ENCODE measurements around the gene IL17F. TPM values are rescaled to one million over a fixed set of nuclear protein-coding genes. Genes with fewer than 3 reads are reported as not detected.

The IL17F gene
- total RNA-seq, 1 experiment from 2014 or later, result not detected

GRCh38 chr6:52221302-52221701 is 23.0 kb downstream of the IL17F start:
- no peak overlapping the region for H3K27ac Mint-ChIP-seq (ENCODE audit: unreplicated experiment)
- intact Hi-C loops (cut with micrococcal nuclease; ENCODE audit: unreplicated experiment), result no loop called here
- H3K27me3 Mint-ChIP-seq (ENCODE audit: unreplicated experiment), result peaks cover 54% of the 10 kb centered on the region
- no peaks in the 10 kb centered on the region for H3K4me1 Mint-ChIP-seq (ENCODE audit: low read depth, unreplicated experiment)
- TF ChIP-seq CTCF (IDR thresholded peaks at IDR 0.05; ENCODE audit: unreplicated experiment), result no peak
- CTCF ChIA-PET, result no interaction called here
- no peaks in the 10 kb centered on the region for H3K36me3 Mint-ChIP-seq (ENCODE audit: insufficient read depth, unreplicated experiment)
- BruUV-seq (replicated peaks), result no TSS peak
- no peak overlapping the region for H3K4me3 Mint-ChIP-seq (ENCODE audit: low read depth, unreplicated experiment)
- no peaks in the 10 kb centered on the region for H3K9me3 Mint-ChIP-seq (ENCODE audit: low read depth, unreplicated experiment)
- DNase-seq, result no peak

- Mint-ChIP-seq H3K4me1 (ENCODE audit: low read depth, unreplicated experiment) (peaks cover 6% of the 10 kb centered on the region), H3K27me3 (ENCODE audit: unreplicated experiment) (peaks cover 22% of the 10 kb centered on the region), H3K4me3 (ENCODE audit: low read depth, unreplicated experiment) (no peak overlapping the region), H3K9me3 (ENCODE audit: low read depth, unreplicated experiment) (no peaks in the 10 kb centered on the region), H3K36me3 (ENCODE audit: insufficient read depth, unreplicated experiment) (no peaks in the 10 kb centered on the region), H3K27ac (ENCODE audit: unreplicated experiment) (no peak overlapping the region)
- CTCF ChIA-PET, result no interaction called here
- no TSS peak for BruUV-seq (replicated peaks)
- DNase-seq, result no peak
- intact Hi-C loops (cut with micrococcal nuclease; ENCODE audit: unreplicated experiment), result no loop called here
- no peak for TF ChIP-seq CTCF (IDR thresholded peaks at IDR 0.05; ENCODE audit: unreplicated experiment)
Measured at GRCh38 chr6:52217761-52218160, 26.5 kb downstream of the IL17F start.

- CTCF ChIA-PET, result no interaction called here
- no peak for TF ChIP-seq CTCF (IDR thresholded peaks at IDR 0.05; ENCODE audit: unreplicated experiment)
- H3K36me3 Mint-ChIP-seq (ENCODE audit: insufficient read depth, unreplicated experiment), result no peaks in the 10 kb centered on the region
Measured at GRCh38 chr6:52216932-52217575, 27.2 kb downstream of the IL17F start.

GRCh38 chr6:52215787-52216186 is 28.5 kb downstream of the IL17F start:
- BruUV-seq (replicated peaks), result no TSS peak
- no peak for DNase-seq
- H3K4me1 Mint-ChIP-seq (ENCODE audit: low read depth, unreplicated experiment), result peaks cover 14% of the 10 kb centered on the region
- no peak overlapping the region for H3K4me3 Mint-ChIP-seq (ENCODE audit: low read depth, unreplicated experiment)
- H3K27me3 Mint-ChIP-seq (ENCODE audit: unreplicated experiment), result peaks cover 13% of the 10 kb centered on the region
- TF ChIP-seq CTCF (IDR thresholded peaks at IDR 0.05; ENCODE audit: unreplicated experiment), result no peak
- intact Hi-C loops (cut with micrococcal nuclease; ENCODE audit: unreplicated experiment), result no loop called here
- no peaks in the 10 kb centered on the region for H3K36me3 Mint-ChIP-seq (ENCODE audit: insufficient read depth, unreplicated experiment)
- no peaks in the 10 kb centered on the region for H3K9me3 Mint-ChIP-seq (ENCODE audit: low read depth, unreplicated experiment)
- CTCF ChIA-PET, result no interaction called here
- no peak overlapping the region for H3K27ac Mint-ChIP-seq (ENCODE audit: unreplicated experiment)

More at GRCh38 chr6:52216932-52217575, 27.2 kb downstream of the IL17F start:
- DNase-seq, result no peak
- H3K9me3 Mint-ChIP-seq (ENCODE audit: low read depth, unreplicated experiment), result no peaks in the 10 kb centered on the region
- peaks cover 22% of the 10 kb centered on the region for H3K27me3 Mint-ChIP-seq (ENCODE audit: unreplicated experiment)
- no peak overlapping the region for H3K4me3 Mint-ChIP-seq (ENCODE audit: low read depth, unreplicated experiment)
- no peak overlapping the region for H3K27ac Mint-ChIP-seq (ENCODE audit: unreplicated experiment)
- intact Hi-C loops (cut with micrococcal nuclease; ENCODE audit: unreplicated experiment), result no loop called here
- peaks cover 13% of the 10 kb centered on the region for H3K4me1 Mint-ChIP-seq (ENCODE audit: low read depth, unreplicated experiment)
- no TSS peak for BruUV-seq (replicated peaks)
